ENCODE data around the gene RASD2. TPM values are rescaled to one million over a fixed set of nuclear protein-coding genes. Genes with fewer than 3 reads are reported as not detected.
"Not testable (repeated sequence)": the region's sequence is repeated elsewhere in the genome, so short reads cannot be mapped to it uniquely, and the experiment has no call there.

Gene RASD2
- total RNA-seq, 1 experiment from 2014 or later, result 0.76 TPM

DNA sequence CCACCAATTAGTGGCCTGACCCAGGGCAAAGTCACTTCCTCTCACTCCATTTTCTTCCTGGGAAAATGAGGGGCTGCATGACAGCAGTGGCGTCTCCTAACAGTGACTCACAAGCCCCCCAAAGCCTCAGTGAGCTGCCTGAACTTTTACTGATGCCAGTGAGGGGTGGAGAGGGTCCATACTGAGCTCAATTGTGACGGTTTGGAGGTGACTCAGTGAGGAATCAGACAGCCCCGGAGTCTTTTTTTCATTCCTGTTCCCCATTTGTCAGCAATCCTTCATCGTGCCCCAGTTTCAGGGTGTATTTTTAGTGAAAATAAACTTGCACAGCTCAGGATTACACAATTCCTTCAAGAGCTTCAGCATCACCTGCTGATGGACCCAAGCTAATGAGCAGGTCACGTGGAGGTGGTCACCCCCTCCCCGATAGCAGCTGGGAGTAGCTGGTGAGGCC, 30.1 kb upstream of the RASD2 start:
- Histone ChIP-seq H3K27me3 (ENCODE audit: control insufficient read depth, insufficient read depth, low read length) (no peaks in the 10 kb centered on the region), H3K36me3 (replicated peaks; ENCODE audit: control insufficient read depth, insufficient read depth, low read length) (no peaks in the 10 kb centered on the region), H3K4me3 (ENCODE audit: insufficient read depth, low read depth, low read length) (no peak overlapping the region)
- no peak for DNase-seq

DNA sequence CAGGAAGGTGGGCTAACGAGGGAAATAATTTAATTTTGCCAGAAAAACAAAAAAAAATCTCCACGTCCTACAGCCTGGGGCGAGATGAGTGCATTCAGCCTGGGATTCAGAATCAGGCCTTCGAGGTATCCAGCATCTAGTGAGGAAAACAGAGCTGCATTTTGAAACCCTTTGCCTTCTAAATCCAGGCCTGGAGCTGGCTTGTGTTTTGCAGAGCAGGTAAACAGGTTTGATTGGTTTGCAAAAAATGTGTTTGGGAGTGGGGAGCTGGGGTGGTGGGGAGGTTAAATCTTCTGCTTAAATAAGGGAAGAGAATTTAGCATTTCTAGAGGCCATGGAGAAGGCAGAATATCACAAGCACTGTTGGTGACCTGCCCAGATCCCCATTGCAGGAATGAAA, 29.7 kb upstream of the RASD2 start:
- no peaks in the 10 kb centered on the region for H3K27me3 ChIP-seq (ENCODE audit: control insufficient read depth, insufficient read depth, low read length)
- no peaks in the 10 kb centered on the region for H3K36me3 ChIP-seq (replicated peaks; ENCODE audit: control insufficient read depth, insufficient read depth, low read length)
- DNase-seq, result no peak
- no peak overlapping the region for H3K4me3 ChIP-seq (ENCODE audit: insufficient read depth, low read depth, low read length)

DNA sequence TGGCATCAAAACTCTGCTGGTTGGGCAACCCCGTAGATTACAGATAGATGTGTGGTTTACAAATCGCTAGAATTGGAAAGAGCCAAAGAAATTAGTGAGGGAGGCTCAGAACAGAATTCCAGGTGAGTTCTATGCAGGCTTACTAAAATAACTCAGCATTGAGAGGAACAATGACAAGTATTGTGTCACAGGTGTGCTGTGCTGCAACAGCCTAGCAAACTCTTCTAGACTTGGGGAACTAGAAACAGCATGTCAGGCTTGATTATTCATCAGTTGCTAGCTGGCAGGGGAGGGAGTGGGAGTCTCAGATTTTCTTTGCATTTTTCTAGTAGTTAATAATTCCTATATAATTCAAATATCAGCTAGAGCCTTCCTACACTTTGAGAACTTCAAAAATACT, 26.3 kb upstream of the RASD2 start:
- DNase-seq, result no peak
- Histone ChIP-seq H3K4me3 (ENCODE audit: insufficient read depth, low read depth, low read length) (no peak overlapping the region), H3K36me3 (replicated peaks; ENCODE audit: control insufficient read depth, insufficient read depth, low read length) (no peaks in the 10 kb centered on the region), H3K27me3 (ENCODE audit: control insufficient read depth, insufficient read depth, low read length) (no peaks in the 10 kb centered on the region)

DNA sequence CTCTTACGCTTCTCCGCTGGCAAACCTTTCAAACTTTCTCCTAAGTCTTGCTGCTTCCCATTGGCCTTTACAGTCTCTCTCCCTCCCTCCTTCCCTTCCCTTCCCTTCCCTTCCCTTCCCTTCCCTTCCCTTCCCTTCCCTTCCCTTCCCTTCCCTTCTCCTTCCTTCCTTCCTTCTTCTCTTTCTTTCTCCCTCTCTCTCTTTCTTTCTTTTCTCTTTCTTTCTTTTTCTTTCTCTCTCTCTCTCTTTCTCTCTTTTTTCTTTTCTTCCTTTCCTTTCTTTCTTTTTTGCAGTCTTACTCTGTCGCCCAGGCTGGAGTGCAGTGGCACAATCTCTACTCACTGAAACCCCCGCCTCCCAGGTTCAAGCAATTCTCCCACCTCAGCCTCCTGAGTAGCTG, 24.7 kb upstream of the RASD2 start:
- not testable (repeated sequence) for H3K36me3 ChIP-seq (replicated peaks; ENCODE audit: control insufficient read depth, insufficient read depth, low read length); DNase-seq; H3K27me3 ChIP-seq (ENCODE audit: control insufficient read depth, insufficient read depth, low read length); H3K4me3 ChIP-seq (ENCODE audit: insufficient read depth, low read depth, low read length)

DNA sequence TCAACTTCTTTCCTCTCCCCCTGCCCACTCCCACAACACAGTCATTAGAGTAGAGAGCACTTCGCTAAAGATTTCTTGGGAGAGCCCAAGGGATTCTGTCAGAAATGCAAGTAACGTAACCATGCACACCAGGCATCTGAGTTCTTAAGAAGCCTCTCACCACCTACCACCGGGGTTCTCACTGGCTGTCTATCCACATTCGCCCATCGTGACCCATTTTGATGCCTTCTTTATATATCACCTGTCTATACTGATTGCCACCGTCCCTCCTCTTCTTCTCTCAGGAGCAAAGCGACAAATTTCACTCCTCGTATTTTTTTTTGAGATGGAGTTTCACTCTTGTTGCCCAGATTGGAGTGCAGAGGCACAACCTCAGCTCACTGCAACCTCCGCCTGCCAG, 23.9 kb upstream of the RASD2 start:
- Histone ChIP-seq H3K36me3 (replicated peaks; ENCODE audit: control insufficient read depth, insufficient read depth, low read length) (no peaks in the 10 kb centered on the region), H3K4me3 (ENCODE audit: insufficient read depth, low read depth, low read length) (no peak overlapping the region), H3K27me3 (ENCODE audit: control insufficient read depth, insufficient read depth, low read length) (no peaks in the 10 kb centered on the region)
- no peak for DNase-seq

DNA sequence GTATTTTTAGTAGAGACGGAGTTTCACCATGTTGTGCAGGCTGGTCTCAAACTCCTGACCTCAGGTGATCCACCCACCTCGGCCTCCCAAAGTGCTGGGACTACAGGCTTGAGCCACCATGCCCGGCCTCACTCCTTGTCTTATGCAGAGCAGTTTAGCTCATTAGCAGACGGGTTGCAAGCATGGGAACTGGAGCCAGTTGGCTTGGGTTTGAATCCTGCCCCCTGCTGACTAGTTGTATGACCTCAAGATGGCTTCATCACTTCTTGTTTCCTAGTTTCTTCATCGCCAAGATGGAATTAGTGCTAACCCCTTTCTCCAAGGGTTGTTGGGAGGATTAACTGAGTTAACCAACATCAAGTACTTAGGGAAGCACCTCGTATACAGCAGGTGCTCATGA, 23.4 kb upstream of the RASD2 start:
- no peak for DNase-seq
- H3K36me3 ChIP-seq (replicated peaks; ENCODE audit: control insufficient read depth, insufficient read depth, low read length), result no peaks in the 10 kb centered on the region

DNA sequence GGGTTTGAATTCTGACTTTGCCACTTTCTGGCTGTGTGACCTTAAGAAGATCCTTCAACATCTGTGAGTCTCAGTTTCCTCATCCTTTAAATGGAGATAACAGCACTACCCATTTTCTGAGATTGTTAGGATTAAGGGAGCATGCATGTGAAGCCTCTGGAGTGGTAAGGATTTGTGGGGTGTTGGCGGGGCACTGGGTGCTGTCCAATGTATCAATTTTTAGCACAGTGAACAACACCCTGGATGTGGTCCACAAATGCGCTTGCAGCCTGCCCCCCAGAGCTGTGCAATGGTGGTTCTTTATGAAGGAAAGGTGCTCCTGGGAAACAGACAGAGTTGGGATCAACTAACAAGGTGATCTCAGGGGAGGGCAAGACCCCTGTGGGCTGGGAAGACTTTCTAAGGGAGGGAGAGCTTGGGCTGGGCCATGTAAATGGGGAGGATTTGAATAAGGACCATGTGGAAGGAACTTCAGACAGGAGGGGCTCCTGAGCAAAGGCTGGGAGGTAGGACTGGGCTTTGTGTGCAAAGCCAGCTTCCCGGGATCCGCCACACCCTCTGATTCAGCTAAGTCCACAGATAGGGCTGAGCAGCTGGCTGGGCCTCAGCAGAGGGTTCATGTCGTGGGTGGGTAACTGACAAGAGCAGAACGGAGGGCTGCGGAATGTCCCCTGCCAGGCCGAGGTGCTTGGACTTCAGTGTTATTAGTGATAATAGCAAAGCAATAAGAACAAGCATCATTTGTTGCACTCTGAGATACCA, 22.7 kb upstream of the RASD2 start:
- Histone ChIP-seq H3K27me3 (ENCODE audit: control insufficient read depth, insufficient read depth, low read length) (peaks cover 2% of the 10 kb centered on the region; the same call in 1 of the 2 replicates), H3K4me3 (ENCODE audit: insufficient read depth, low read depth, low read length) (no peak overlapping the region), H3K36me3 (replicated peaks; ENCODE audit: control insufficient read depth, insufficient read depth, low read length) (no peaks in the 10 kb centered on the region)
- DNase-seq, result no peak

More for the DNA sequence above, 23.4 kb upstream of the RASD2 start:
- peaks cover under 1% of the 10 kb centered on the region; the same call in 1 of the 2 replicates for H3K27me3 ChIP-seq (ENCODE audit: control insufficient read depth, insufficient read depth, low read length)
- H3K4me3 ChIP-seq (ENCODE audit: insufficient read depth, low read depth, low read length), result no peak overlapping the region

DNA sequence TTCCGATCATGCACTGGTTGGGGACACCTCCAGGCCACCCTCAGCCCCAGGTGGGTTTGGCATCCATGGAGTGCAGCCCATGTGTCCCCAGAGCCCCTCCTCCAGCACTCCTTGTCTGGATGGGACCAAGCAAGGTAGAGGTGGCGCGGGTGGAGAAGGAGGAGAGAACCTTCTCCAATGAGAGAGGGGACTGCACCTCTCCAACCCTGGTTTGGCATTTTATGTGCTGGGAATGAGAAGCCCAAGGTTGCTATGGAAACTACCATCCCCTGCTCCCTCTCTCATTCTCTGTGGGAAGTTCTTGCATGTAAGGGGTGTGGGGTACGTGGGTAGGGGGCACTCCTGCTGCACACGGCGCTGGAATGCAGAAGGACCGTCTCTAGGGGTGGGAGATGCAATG, 21.8 kb upstream of the RASD2 start:
- Histone ChIP-seq H3K4me3 (ENCODE audit: insufficient read depth, low read depth, low read length) (no peak overlapping the region), H3K27me3 (ENCODE audit: control insufficient read depth, insufficient read depth, low read length) (peaks cover 2% of the 10 kb centered on the region; the same call in 1 of the 2 replicates), H3K36me3 (replicated peaks; ENCODE audit: control insufficient read depth, insufficient read depth, low read length) (no peaks in the 10 kb centered on the region)
- DNase-seq, result no peak

DNA sequence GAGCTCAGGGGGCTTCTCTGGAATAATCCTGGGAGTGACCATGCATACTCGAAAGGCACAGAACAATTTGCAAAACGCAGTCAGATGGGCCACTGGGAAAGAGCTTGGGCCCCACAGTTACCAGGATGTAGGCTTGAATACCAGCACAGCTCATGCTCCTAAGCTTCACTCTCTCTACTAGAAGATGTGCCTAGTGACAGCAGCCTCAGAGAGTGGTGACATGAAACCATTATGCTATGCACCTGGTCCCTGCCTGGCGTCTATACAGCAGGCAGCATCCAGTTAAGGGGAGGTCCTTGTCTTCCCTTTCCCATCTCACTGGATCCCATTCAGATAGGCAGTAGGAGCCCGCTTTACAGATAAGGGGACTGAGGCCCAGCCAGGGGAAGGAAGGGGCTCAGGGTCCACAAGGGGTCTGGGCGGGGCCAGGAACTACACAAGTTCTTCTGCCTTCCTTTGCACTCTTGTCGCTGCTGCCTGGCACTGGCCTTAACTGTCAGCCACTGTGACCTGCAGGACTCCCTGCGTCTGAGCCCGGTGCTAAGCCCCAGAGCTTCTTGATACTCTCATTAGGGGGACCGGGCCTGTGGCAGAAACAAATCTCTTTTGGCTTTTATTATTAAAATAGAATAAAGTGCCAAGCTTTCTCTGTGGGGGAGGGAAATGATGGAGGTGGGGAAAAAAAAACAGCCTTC, 21.2 kb upstream of the RASD2 start:
- Histone ChIP-seq H3K27me3 (ENCODE audit: control insufficient read depth, insufficient read depth, low read length) (peaks cover 2% of the 10 kb centered on the region; the same call in 1 of the 2 replicates), H3K36me3 (replicated peaks; ENCODE audit: control insufficient read depth, insufficient read depth, low read length) (no peaks in the 10 kb centered on the region), H3K4me3 (ENCODE audit: insufficient read depth, low read depth, low read length) (no peak overlapping the region)
- no peak for DNase-seq

DNA sequence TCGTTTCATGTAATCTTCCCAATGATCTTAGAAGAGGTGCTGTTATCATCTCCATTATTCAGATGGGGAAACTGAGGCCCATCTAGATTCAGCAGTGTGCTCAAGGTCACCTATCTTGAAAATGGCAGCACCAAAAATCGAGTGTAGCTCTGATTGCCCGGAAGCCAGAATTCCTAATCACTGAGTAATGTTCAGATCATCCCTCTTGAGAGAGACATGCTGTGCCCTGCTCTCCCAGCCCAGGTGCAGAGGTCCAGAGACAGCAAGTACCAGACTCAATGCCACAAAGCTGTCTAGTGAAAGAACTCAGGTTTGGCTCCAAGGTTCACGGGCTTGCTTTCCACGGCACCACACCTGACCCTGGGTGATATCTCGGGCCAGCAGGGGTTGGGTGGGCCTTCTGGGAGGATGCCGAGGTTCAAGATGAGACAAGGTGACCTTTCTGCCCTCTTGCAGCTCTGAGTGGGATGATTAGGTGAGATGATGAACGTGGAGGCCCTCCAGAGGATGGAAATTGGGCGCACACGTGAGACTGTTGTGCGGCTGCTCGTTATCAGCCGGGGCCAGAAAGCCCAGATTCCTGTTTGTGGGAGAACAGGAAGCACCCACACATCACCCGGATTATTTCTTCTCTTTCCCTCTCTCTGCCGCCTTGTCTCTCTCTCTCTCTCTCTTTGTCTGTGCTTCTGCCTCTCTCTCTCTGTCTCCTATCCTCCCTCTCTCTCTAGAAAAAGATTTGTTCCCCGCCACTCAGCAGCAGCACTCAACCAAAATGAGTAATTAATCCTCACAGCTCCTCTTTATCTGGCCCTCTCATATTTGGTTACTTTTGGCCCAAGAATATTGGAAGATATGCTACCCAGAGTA, 19.0 kb upstream of the RASD2 start:
- Histone ChIP-seq H3K27me3 (ENCODE audit: control insufficient read depth, insufficient read depth, low read length) (peaks cover 2% of the 10 kb centered on the region; the same call in 1 of the 2 replicates), H3K36me3 (replicated peaks; ENCODE audit: control insufficient read depth, insufficient read depth, low read length) (no peaks in the 10 kb centered on the region), H3K4me3 (ENCODE audit: insufficient read depth, low read depth, low read length) (no peak overlapping the region)
- no peak for DNase-seq

DNA sequence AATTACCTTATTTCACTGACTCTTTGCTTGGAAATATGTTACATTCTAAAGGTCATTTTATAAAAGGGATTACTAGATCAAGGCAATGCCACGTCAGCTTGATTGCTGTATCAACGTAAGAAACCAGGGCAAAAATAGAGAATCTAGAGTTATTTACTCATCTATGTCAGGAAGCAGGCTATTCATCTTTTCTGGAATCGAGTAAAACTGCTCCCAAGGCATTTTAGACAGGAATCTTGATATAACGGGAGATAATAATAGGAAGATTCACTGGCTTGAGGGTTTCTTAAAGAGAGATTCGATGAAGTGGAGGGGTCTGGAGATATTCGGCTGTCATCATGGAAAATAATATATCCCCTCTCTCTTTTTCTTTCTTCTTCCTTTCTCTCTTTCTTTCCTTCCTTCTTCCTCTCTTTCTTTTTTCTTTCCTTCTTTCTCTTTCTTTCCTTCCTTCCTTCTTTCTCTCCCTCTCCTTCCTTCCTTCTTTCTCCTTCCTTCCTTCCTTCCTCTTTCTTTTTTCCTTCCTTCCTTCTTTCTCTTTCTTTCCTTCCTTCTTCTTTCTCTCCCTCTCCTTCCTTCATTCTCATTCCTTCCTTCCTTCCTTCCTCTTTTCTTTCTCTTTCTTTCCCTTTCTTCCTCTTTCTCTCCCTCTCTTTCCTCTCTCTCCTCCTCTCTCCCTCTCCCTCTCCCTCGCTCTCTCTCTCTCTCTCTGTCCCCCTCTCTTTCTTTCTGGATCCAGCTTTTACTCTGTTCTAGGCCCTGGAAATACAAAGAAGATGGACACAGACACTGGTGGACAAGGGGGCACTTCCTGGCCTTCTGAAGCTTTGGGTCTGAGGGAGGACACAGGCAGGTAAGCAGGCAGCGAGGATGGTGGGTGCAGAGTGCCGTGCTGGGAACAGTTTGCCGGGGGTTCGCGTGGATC, 18.1 kb upstream of the RASD2 start:
- Histone ChIP-seq H3K36me3 (replicated peaks; ENCODE audit: control insufficient read depth, insufficient read depth, low read length) (no peaks in the 10 kb centered on the region), H3K4me3 (ENCODE audit: insufficient read depth, low read depth, low read length) (no peak overlapping the region), H3K27me3 (ENCODE audit: control insufficient read depth, insufficient read depth, low read length) (peaks cover 2% of the 10 kb centered on the region; the same call in 1 of the 2 replicates)
- no peak for DNase-seq

DNA sequence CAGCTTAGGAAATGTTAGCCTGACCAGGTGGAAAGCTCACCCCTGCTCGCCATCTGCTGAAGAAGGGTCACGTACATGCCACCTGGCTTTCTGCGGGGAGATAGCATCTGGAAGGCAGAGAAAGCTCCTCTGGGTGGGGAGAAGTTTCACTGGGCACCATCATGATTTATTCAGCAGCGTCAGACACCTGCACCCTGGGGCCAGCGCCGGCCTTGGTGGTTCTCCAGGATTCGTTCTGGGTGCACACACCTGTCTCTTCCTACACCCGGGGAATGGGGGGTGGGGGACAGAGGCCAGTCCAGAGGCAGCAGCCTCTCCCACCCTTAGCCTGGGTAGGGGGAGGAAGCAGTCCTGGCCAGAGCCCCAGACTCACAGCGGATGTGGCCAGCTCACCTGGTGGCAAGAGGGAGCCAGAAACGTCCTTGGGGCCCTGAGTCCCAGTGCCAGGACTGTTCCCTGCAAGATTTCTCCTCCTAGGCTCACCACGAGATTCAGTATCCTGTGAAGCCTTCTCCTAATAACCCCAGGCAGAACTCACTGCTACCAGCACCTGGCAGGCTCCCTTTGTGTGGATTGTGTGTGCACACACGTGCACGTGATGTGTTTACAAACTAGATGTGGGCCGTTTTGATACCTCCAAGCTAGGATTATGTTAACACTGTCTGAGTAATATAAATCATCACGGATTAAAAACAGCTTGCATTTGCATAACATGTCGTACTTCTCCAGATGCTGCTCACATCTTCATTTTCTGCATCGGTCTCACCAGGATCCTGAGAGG, 17.3 kb upstream of the RASD2 start:
- no peak for DNase-seq
- Histone ChIP-seq H3K4me3 (ENCODE audit: insufficient read depth, low read depth, low read length) (no peak overlapping the region), H3K27me3 (ENCODE audit: control insufficient read depth, insufficient read depth, low read length) (peaks cover 2% of the 10 kb centered on the region; the same call in 1 of the 2 replicates), H3K36me3 (replicated peaks; ENCODE audit: control insufficient read depth, insufficient read depth, low read length) (no peaks in the 10 kb centered on the region)

All from H7 (cell line).